ENCODE measurements around the gene MTMR10. TPM values are rescaled to one million over a fixed set of nuclear protein-coding genes. Genes with fewer than 3 reads are reported as not detected.

Gene MTMR10
- total RNA-seq, result 41.6 and 52.0 TPM in 2 replicates

GRCh38 chr15:30991255-30992235 is at the start of gene MTMR10:
TSS of gene MTMR10 (minus strand) at chr15:30991628. CDS start at chr15:30991506, 122 bp downstream.

GRCh38 chr15:30903497-30904187 is 87.8 kb downstream of the MTMR10 start, which contains the start of gene FAN1:
TSS of gene FAN1 (plus strand) at chr15:30903915. CDS start at chr15:30904664, 749 bp downstream.

Small RNA genes within 50 kb of the gene (small RNA-seq; reads per million reads assigned to genes)
- not detected for gene RNU6-466P

Other genes starting within 250 kb of the MTMR10 start
- 17.7 and 18.1 TPM in 2 replicates for gene FAN1, start 87.7 kb downstream of the MTMR10 start, total RNA-seq
- gene TRPM1, start 110.1 kb upstream of the MTMR10 start, total RNA-seq, result 0.14 and 0.27 TPM in 2 replicates